Glomerular visceral epithelial cell (primary cell): Measurements from ENCODE around the gene YIPF3.
"Not testable (repeated sequence)": the region's sequence is repeated elsewhere in the genome, so short reads cannot be mapped to it uniquely, and the experiment has no call there.

Source experiments
- DNase-seq: peaks from one replicate; pipeline ENCODE4 v3.0.0-alpha.2; 2016; ENCODE audit errors: extremely low spot score

Gene YIPF3

DNA sequence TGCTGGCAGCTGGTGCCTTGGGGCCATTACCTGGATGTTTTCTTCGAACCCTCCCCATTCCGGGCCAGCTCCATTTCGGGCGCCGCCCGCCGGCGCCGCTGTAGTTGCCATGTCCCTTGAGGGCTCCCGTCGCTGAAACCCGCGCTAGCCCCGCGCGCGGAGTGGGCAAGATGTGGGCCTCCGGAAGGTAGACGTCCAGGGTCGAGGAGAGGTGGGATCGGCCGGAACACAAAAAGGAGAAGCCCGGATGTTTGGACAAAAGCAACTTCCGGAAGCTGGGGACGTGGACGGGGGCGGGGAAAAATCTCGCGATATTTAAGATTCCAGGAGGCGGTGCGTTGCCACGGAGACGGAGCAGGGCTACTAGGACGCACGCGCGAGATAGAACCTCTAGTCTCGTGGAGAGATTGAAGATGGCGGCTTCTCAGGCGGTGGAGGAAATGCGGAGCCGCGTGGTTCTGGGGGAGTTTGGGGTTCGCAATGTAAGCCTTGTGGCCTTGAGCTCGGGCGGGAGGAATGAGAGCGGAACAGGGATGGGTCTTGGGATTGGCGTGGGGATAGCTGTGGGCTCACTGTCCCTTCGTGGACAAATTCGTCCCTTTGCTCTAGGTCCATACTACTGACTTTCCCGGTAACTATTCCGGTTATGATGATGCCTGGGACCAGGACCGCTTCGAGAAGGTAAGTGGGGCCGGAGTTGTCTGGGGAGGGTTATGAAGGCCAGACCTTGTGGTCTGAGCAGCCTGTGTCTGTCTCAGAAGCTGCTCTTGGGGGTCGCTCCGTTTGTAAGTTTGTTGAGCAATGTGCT is at the start of gene YIPF3, which contains the start of gene POLR1C:
Gene YIPF3, minus strand, starts transcription at position 230 of the 808 bp plus-strand sequence. Its CDS starts 119 bp downstream, at position 111.
Gene POLR1C, plus strand, starts transcription at position 393 of the 808 bp plus-strand sequence. Its CDS starts 21 bp downstream, at position 414.
- DNase-seq = peak; percentile 98

DNA sequence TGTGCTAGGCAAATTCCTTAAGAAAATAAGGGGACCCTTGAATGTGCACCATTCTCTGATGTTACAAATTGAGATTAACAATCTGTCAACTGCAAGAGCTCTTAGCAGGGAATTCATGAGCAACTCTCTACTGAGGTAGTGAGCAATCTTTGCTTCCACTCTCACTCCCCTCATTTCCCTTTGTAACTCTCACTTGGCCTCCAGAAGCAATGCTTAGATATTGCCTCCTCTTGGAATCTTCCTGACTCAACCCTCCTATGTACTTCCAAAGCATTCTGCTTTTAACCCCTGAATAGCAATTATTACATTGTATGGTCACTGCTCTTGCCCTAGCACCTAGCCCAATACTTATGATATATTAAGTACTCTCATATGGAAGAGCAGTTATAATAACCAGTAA is 42.6 kb upstream of the YIPF3 start:
- no peak for DNase-seq

DNA sequence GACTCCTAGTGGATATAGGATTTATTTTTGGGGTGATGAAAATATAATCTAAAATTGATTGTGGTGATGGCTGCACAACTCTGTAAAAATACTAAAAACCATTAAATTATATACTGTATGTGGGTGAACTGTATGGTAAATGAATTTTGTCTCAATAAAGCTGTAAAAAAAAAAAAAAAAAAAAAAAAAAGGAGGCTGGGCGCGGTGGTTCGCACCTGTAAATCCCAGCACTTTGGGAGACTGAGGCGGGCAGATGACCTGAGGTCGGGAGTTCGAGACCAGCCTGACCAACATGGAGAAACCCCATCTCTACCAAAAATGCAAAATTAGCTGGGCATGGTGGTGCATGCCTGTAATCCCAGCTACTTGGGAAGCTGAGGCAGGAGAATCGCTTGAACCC is 40.9 kb upstream of the YIPF3 start:
- not testable (repeated sequence) for DNase-seq

DNA sequence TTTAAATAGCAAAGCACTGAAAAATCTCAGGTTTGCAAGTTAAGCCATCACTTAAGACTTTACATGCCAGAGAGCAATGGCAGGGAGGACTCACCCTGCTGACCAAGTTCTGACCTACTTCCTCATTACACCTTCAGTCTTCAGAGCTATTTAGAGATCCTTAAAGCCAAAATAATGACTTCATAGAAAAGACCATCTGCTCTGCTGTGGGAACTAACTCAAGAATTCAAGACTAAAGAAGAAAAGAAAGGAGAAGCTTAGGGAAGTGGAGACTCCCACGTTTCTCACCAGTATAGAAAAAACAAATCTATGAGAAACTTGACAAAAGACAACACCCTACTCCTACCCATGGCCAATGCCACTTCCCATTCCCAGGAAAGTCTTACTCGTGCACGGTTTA is 30.5 kb upstream of the YIPF3 start:
- no peak for DNase-seq

DNA sequence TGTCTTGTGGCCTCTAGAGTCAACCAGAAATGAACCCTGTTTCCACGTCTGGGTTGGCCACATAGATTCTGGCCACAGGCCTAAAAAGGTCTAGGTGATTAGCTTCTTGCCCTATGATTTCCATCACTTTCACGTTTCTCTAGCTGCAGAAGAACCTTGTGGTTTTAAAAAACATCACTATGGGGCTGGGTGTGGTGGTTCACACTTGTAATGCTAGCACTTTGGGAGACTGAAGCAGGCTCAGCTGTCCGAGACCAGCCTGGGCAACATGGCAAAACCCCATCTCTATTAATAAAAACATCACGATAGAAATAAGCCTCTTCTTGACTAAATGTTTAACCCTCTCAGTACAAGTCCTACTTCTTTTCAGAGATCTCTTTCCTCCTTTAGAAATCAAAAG is 27.7 kb upstream of the YIPF3 start:
- no peak for DNase-seq

DNA sequence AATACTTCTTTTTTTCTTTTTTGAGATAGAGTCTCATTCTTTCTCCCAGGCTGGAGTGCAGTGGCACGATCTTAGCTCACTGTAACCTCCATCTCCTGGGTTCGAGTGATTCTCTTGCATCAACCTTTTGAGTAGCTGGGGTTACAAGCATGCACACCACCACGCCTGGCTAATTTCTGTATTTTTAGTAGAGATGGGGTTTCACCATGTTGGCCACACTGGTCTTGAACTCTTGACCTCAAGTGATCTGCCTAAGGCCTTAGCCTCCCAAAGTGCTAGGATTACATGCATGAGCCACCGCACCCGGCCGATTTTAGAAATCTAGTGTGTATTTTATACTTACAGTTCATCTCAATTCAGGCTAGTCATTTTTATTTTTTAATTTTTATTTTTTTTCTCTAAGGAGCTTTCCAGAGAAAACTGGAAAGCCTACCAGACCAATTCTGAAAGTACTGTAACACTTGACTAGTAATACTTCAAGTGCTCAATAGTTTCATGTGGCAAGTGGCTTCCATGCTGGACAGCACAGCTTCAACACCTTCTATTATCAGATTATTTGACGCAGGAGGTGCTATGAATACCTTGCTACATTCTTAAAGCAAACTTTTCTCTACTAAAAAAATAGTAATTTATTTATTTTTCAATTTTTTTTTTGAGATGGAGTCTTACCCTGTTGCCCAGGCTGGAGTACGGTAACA is 25.2 kb upstream of the YIPF3 start:
- DNase-seq = no peak

GRCh38 chr6:43540507-43540906 is 23.8 kb upstream of the YIPF3 start:
- DNase-seq = no peak

- not testable (repeated sequence) for DNase-seq
These were observed 22.7 kb upstream of the YIPF3 start for GRCh38 chr6:43539409-43539808.

DNA sequence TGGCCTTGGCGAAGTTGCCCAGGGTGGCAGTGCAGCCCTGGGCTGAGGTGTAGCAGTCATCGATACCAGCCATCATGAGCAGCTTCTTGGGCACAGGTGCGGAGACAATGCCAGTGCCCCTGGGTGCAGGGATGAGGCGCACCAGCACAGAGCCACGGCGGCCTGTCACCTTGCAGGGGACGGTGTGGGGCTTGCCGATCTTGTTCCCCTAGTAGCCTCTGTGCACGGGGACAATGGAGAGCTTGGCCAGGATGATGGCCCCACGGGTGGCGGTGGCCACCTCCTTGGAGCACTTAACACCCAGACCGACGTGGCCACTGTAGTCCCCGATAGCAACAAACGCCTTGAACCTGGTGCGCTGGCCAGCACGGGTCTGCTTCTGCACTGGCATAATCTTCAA is 22.3 kb upstream of the YIPF3 start:
- DNase-seq = not testable (repeated sequence)

DNA sequence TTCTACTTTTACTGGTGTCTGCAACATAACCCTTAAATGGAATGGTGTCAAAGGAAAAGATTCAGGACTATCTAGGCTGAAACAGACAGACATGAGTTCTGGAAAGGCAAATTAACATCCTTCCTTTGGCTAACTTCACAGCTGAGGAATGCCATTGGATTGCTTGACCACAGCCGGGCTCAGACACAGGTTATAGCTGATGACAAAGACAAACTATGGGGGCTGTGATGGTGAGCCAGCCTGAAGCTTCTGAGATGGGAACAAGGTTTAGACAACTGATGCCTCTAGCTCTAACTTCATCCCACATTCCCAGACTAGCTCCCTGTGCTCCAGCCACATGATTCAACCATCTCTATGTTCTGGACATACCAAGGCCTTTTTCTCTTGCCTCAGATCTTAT is 15.5 kb upstream of the YIPF3 start:
- DNase-seq = no peak

GRCh38 chr6:43524483-43524961 is 7.8 kb upstream of the YIPF3 start:
- no peak for DNase-seq

DNA sequence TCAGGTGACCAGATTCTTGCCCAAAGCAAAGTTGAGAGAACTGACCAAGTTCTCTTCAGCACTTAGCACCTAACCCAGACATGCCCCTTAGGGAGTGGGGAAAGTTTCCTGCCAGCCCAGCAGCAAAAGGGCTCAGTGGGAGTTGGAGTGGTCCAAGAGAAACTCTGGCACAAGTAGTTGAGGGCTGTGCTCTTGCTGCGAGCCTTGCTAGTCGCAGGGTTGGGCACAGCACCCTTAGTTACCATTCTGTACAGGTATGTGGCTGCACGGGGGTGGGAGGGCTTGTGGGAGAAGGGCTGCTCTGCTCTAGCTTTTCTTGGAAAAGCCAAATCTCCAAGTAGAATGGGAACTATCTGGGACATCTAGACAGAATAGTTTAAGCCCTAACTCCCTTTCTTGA is 6.6 kb upstream of the YIPF3 start:
- no peak for DNase-seq

DNA sequence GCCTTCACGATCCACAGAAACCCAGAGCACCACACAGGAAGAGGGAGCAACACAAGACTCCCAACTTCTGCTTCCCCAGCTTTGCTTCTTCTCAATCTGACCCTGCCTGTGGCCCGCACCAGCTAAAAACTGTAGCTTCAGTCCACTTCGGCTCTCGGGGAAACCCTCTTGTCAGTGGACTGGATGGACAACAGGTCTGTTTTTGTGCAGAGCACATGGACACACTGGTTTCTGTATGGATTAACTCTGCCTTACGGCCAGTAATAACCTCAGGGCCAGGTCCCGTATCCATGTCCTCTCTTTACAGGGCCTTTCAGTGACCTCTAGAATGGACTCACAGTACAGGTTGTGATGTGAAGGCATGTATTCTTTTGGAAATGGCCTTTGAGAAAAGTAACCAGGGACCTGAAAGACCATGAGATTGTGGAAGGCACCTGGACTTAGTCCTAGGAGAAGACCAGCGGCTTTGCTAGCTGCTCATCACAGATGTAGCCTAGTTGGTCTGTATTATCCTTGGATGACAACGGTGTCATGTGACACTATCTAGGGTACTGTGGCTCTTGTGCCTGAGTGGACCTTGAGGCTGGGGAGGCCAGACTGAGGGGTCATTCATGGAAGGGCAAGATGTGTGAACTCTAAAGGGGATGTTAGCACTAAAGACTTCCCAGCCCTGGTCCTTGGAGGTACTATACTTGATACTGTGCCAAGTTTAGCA is 6.0 kb upstream of the YIPF3 start:
- no peak for DNase-seq

- DNase-seq = no peak
These were observed 5.1 kb upstream of the YIPF3 start for GRCh38 chr6:43521836-43522235.

DNA sequence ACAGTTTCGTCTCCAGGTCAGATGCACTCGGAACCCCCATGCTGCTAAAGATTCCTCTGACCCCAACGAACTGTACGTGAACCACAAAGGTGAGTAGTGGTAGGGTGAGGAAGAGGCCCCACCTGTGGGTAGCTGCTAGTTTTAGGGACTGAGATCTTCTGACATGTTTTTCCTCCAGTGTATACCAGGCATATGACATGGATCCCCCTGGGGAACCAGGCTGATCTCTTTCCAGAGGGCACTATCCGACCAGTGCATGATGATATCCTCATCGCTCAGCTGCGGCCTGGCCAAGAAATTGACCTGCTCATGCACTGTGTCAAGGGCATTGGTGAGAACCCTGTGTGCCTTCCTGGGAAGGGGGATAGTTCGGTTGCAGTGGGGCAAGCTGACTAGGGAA is 3.4 kb upstream of the YIPF3 start:
- DNase-seq = no peak

- no peak for DNase-seq
These were observed 1.0 kb upstream of the YIPF3 start for GRCh38 chr6:43517505-43518357.

DNA sequence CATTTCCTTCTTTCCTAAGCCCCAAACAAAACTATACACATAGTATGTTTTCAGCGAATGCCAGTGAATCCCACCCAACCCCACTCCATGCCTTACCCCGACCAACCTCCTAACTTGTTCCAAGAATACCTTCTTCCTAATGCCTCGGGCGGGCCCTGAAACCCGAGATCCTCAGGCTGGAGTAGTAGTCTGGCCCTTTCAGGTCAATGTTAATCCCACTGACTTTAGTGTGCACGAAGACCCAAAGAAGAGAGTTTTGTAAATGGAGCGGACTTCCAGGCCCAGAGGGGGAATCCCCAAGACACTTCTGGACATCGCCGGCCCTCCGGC is 394 bp downstream of the YIPF3 start:
- DNase-seq = no peak

DNA sequence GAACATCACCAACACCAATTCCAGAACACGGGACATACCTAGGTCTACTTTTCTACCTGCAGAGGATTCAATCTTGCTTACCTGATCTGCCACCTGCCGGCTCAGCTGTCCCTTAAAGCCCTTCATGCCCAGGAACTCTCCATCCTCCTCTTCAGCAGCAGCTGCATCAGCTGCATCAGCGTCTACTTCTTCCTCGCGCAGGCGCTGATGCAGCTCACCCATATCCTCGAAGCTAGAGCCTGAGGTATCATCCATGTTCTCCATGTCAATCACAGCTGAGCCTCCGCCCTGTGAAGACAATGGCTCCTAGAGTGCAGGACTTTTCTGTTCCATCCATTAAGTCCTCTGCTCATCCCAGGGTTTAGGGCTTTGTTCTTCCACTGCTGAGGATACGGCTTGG is 918 bp downstream of the YIPF3 start:
- DNase-seq = no peak

GRCh38 chr6:43511824-43512415 is 4.8 kb downstream of the YIPF3 start:
- no peak for DNase-seq

DNA sequence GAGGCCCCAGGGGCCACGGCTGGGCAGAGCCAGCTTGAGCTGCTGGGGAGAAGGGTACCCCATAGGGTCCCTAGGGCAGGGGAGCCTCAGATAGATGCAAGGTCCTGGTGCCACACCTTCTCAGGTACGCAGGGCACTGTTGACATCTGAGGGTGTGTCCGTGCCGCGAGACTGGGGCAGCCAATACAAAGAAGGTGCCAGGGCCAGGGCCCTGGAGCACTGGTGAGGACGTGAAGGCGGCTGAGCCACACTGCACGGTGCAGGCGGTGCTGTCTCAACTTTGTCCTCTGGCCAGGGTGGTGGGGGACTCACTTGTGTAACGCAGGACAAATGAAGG is 5.9 kb downstream of the YIPF3 start:
- no peak for DNase-seq
